Endothelial cell of umbilical vein (primary cell): ENCODE results near the gene PGP.

Experiments used
- EZH2 ChIP-seq: IDR thresholded peaks from 2 replicates; pipeline ENCODE4 v1.6.1; 2012; ENCODE audit warnings: borderline replicate concordance, low read depth, mild to moderate bottlenecking, moderate library complexity, low read length, inconsistent platforms; ENCODE audit not compliant: severe bottlenecking
- GATA2 ChIP-seq: IDR thresholded peaks from 2 replicates; pipeline ENCODE4 v1.7.0; 2011; ENCODE audit warnings: low read depth, mild to moderate bottlenecking, moderate library complexity, mixed read lengths, low read length; ENCODE audit not compliant: insufficient read length, insufficient read depth
- MYC ChIP-seq: IDR thresholded peaks from one replicate; pipeline ENCODE4 v1.6.1; 2011; ENCODE audit warnings: mild to moderate bottlenecking, low read depth, low read length
- POLR2A ChIP-seq: IDR thresholded peaks from 2 replicates; pipeline ENCODE4 v1.6.1; 2012; ENCODE audit warnings: low read depth, mild to moderate bottlenecking, control low read depth, low read length
- POLR2AphosphoS5 ChIP-seq: IDR thresholded peaks from 2 replicates; pipeline ENCODE4 v1.6.1; 2012; ENCODE audit warnings: low read depth, mild to moderate bottlenecking, control low read depth, low read length, moderate library complexity; ENCODE audit not compliant: insufficient read depth
- TF ChIP-seq, protein P1 (sequence below), 2 donors: IDR thresholded peaks; 1 replicate in 1 of 2; 2 replicates in 1 of 2; pipeline ENCODE4 v1.5.1; 2011; ENCODE audit warnings: low read length in 2 of 2, mild to moderate bottlenecking in 2 of 2, moderate library complexity in 2 of 2, control low read depth in 1 of 2, inconsistent platforms in 1 of 2, low read depth in 1 of 2; ENCODE audit not compliant: insufficient read depth in 1 of 2; ENCODE audit errors: extremely low read depth in 1 of 2

DNA sequence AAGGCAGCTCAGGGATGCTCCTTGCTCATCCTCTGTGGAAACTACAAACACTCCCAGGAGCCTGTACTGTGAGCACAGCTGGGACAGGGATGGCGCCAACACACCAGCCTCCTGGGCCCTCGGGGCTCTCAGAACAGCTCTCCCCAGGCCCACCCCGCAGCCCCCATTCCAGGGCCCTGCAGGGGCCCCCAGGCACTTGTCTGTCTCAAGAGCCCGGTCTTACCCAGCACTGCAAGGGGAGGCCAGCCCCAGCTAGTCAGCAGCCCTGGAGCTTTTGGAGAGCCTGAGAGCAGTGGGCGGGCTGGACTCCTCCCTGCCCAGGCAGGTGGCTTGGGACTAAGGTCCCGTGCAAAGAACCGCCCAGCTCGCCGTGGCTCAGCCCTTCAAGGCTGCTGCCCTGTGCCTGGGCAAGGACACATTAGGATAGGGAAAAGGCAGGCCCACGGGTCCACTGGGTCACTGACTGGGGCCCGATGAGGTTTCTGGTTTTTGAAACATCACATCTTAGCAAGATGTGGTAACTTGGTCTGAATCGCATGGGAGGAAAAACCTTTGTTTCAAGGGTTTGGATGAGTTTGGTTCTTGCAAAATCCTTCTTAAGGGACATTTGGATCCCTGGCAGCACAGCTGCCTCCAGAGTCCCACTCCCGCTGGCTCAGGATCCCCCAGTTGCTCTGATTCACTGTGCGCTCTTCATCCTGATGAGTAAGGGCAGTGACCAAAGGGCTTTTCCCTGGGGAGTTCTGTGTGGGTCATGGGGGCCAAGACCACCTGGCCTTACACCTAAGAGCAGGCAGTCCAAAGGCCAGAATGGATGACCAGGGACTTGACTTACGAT is 24.4 kb upstream of the PGP start:
- peak; percentile 9 for TF ChIP-seq POLR2AphosphoS5
- TF ChIP-seq, protein P1, sequence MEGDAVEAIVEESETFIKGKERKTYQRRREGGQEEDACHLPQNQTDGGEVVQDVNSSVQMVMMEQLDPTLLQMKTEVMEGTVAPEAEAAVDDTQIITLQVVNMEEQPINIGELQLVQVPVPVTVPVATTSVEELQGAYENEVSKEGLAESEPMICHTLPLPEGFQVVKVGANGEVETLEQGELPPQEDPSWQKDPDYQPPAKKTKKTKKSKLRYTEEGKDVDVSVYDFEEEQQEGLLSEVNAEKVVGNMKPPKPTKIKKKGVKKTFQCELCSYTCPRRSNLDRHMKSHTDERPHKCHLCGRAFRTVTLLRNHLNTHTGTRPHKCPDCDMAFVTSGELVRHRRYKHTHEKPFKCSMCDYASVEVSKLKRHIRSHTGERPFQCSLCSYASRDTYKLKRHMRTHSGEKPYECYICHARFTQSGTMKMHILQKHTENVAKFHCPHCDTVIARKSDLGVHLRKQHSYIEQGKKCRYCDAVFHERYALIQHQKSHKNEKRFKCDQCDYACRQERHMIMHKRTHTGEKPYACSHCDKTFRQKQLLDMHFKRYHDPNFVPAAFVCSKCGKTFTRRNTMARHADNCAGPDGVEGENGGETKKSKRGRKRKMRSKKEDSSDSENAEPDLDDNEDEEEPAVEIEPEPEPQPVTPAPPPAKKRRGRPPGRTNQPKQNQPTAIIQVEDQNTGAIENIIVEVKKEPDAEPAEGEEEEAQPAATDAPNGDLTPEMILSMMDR (IDR thresholded peaks at IDR 0.05; ENCODE audit: extremely low read depth in 1 of 2, insufficient read depth in 1 of 2, low read depth in 1 of 2, low read length in 2 of 2) = no peak
- TF ChIP-seq POLR2A = no peak
- no peak for TF ChIP-seq MYC
- TF ChIP-seq GATA2 = no peak
- TF ChIP-seq EZH2 = no peak
